Smooth muscle cell (in vitro differentiated cells): ENCODE measurements around the gene KCTD1. TPM values are rescaled to one million over a fixed set of nuclear protein-coding genes. Genes with fewer than 3 reads are reported as not detected.

Experiments used
- DNase-seq: peaks from one replicate; lab custom pipeline; 2025; ENCODE audit not compliant: unreplicated experiment; lab: John Stamatoyannopoulos, UW
- H2AFZ ChIP-seq: fragments of 200-600 bp; sonication (generic); 2 replicates; pipeline ENCODE4 v1.6.0; 2016; ENCODE audit warnings: antibody characterized with exemption, low read depth, mild to moderate bottlenecking
- H3F3A ChIP-seq: fragments of 200-600 bp; sonication (generic); 2 replicates; pipeline ENCODE4 v1.6.0; 2017; ENCODE audit warnings: antibody characterized with exemption, low read depth
- H3K27ac ChIP-seq: fragments of 200-600 bp; sonication (generic); 2 replicates; pipeline ENCODE4 v1.5.1; 2016; ENCODE audit warnings: low read depth, mild to moderate bottlenecking
- H3K27me3 ChIP-seq: fragments of 200-600 bp; sonication (generic); 2 replicates; pipeline ENCODE4 v1.6.1; 2016; ENCODE audit warnings: low read depth, mild to moderate bottlenecking
- H3K36me3 ChIP-seq: fragments of 200-600 bp; sonication (generic); 2 replicates; pipeline ENCODE4 v1.5.1; 2016; ENCODE audit warnings: low read depth
- H3K4me1 ChIP-seq: fragments of 200-600 bp; sonication (generic); 2 replicates; pipeline ENCODE4 v1.5.1; 2016; ENCODE audit warnings: low read depth
- H3K4me2 ChIP-seq: fragments of 200-600 bp; sonication (generic); 2 replicates; pipeline ENCODE4 v1.6.0; 2016; ENCODE audit warnings: mild to moderate bottlenecking
- H3K4me3 ChIP-seq: fragments of 200-600 bp; sonication (generic); 2 replicates; pipeline ENCODE4 v1.5.1; 2016; ENCODE audit warnings: mild to moderate bottlenecking
- H3K79me2 ChIP-seq: fragments of 200-600 bp; sonication (generic); 2 replicates; pipeline ENCODE4 v1.6.0; 2016; ENCODE audit warnings: low read depth, mild to moderate bottlenecking
- H3K9ac ChIP-seq: fragments of 200-600 bp; sonication (generic); 2 replicates; pipeline ENCODE4 v1.6.0; 2016; ENCODE audit warnings: low read depth
- H3K9me3 ChIP-seq: fragments of 200-600 bp; sonication (generic); replicated peaks from 2 replicates; pipeline ENCODE4 v1.5.1; 2016; ENCODE audit warnings: low read depth
- H4K20me1 ChIP-seq: fragments of 200-600 bp; sonication (generic); 2 replicates; pipeline ENCODE4 v1.6.0; 2016; ENCODE audit warnings: low read depth
- WGBS: methylation state at CpG from one replicate; pipeline ENCODE4 v1.1.7; 2016; ENCODE audit warnings: low lambda C conversion rate; 5-methylcytosine and 5-hydroxymethylcytosine counted together
- polyA plus RNA-seq: library from polyadenylated mRNA; unstranded; fragments of >200 nt; fragmentation: Nextera tagmentation; extraction: Ambion mirVana; gene quantifications from 2 replicates; pipeline ENCODE4 v1.2.1, GENCODE V29; 2016
- total RNA-seq: library from RNA; depleted of rRNA; stranded (reverse); fragments of >200 nt; gene quantifications from 2 replicates; pipeline ENCODE4 v1.2.3, GENCODE V29; 2014
- TF ChIP-seq, protein P1 (sequence below): fragments of 200-600 bp; sonication (generic); IDR thresholded peaks from 2 replicates; pipeline ENCODE4 v1.5.1; 2017; ENCODE audit warnings: borderline replicate concordance, mild to moderate bottlenecking, antibody characterized with exemption; ENCODE audit not compliant: insufficient read depth, poor library complexity, severe bottlenecking

KCTD1 gene
- total and polyA plus RNA-seq, 2 experiments from 2014 or later: 2.3 to 11.4 TPM

DNA sequence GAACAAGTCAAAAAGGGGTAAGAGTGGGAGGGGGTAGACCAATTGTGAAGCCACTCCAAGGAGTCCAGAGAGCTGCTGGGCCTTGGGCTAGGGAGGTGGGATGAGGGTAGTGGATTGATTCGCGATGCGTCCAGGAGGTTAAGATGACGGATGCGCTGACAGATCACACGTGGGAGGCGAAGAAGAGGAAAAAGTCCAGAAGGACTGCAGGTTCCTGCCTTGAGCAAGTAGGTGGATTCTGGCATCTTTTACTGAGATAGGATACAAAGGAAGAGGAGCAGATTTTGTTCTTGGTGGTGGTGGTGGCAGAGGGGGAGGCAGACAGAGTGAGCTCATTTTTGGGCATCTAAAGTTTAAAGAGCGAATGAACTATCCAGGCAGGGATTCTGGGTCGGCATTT, 76.5 kb downstream of the KCTD1 start:
- Histone ChIP-seq H3K4me3 (no peak overlapping the region), H3K4me1 (no peaks in the 10 kb centered on the region), H3K9me3 (no peaks in the 10 kb centered on the region), H3K36me3 (no peaks in the 10 kb centered on the region), H3K27me3 (no peaks in the 10 kb centered on the region), H3K79me2 (no peaks in the 10 kb centered on the region), H4K20me1 (no peaks in the 10 kb centered on the region), H3K4me2 (no peak overlapping the region), H2AFZ (no peak overlapping the region), H3K9ac (no peak overlapping the region), H3F3A (no peaks in the 10 kb centered on the region), H3K27ac (no peak overlapping the region)
- TF ChIP-seq, protein P1, sequence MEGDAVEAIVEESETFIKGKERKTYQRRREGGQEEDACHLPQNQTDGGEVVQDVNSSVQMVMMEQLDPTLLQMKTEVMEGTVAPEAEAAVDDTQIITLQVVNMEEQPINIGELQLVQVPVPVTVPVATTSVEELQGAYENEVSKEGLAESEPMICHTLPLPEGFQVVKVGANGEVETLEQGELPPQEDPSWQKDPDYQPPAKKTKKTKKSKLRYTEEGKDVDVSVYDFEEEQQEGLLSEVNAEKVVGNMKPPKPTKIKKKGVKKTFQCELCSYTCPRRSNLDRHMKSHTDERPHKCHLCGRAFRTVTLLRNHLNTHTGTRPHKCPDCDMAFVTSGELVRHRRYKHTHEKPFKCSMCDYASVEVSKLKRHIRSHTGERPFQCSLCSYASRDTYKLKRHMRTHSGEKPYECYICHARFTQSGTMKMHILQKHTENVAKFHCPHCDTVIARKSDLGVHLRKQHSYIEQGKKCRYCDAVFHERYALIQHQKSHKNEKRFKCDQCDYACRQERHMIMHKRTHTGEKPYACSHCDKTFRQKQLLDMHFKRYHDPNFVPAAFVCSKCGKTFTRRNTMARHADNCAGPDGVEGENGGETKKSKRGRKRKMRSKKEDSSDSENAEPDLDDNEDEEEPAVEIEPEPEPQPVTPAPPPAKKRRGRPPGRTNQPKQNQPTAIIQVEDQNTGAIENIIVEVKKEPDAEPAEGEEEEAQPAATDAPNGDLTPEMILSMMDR: no peak
- no peak for DNase-seq
- WGBS: 91% methylated on average over 9 of the region's 9 CpGs

- H3K9ac ChIP-seq: no peak overlapping the region
- no peaks in the 10 kb centered on the region for H3K79me2 ChIP-seq
- no peak for DNase-seq
- 57% methylated on average over 9 of the region's 9 CpGs for WGBS
- no peak overlapping the region for H2AFZ ChIP-seq
- H3F3A ChIP-seq: no peaks in the 10 kb centered on the region
- no peaks in the 10 kb centered on the region for H3K9me3 ChIP-seq
- H3K27me3 ChIP-seq: no peaks in the 10 kb centered on the region
- H3K36me3 ChIP-seq: no peaks in the 10 kb centered on the region
- H3K4me1 ChIP-seq: no peaks in the 10 kb centered on the region
- TF ChIP-seq, protein P1: no peak
- H3K27ac ChIP-seq: no peak overlapping the region
- H3K4me2 ChIP-seq: no peak overlapping the region
- no peaks in the 10 kb centered on the region for H4K20me1 ChIP-seq
- no peak overlapping the region for H3K4me3 ChIP-seq
Observed at GRCh38 chr18:26471027-26471426, 77.3 kb downstream of the KCTD1 start.

GRCh38 chr18:26470011-26470637, 78.2 kb downstream of the KCTD1 start:
- H3K27ac ChIP-seq: no peak overlapping the region
- H3K9me3 ChIP-seq: no peaks in the 10 kb centered on the region
- no peak overlapping the region for H3K9ac ChIP-seq
- H3F3A ChIP-seq: no peaks in the 10 kb centered on the region
- H3K4me3 ChIP-seq: no peak overlapping the region
- H3K4me1 ChIP-seq: no peaks in the 10 kb centered on the region
- H3K4me2 ChIP-seq: no peak overlapping the region
- H3K27me3 ChIP-seq: no peaks in the 10 kb centered on the region
- TF ChIP-seq, protein P1: no peak
- no peaks in the 10 kb centered on the region for H4K20me1 ChIP-seq
- 80% methylated on average over 10 of the region's 10 CpGs for WGBS
- H3K79me2 ChIP-seq: no peaks in the 10 kb centered on the region
- no peaks in the 10 kb centered on the region for H3K36me3 ChIP-seq
- H2AFZ ChIP-seq: no peak overlapping the region
- DNase-seq: no peak

- Histone ChIP-seq H2AFZ (no peak overlapping the region), H3K4me3 (no peak overlapping the region), H3F3A (no peaks in the 10 kb centered on the region), H3K4me1 (no peaks in the 10 kb centered on the region), H3K9ac (no peak overlapping the region), H4K20me1 (no peaks in the 10 kb centered on the region), H3K27me3 (no peaks in the 10 kb centered on the region), H3K36me3 (no peaks in the 10 kb centered on the region), H3K4me2 (no peak overlapping the region), H3K79me2 (no peaks in the 10 kb centered on the region), H3K9me3 (no peaks in the 10 kb centered on the region), H3K27ac (no peak overlapping the region)
- no peak for DNase-seq
- 39% methylated on average over 4 of the region's 4 CpGs for WGBS
- TF ChIP-seq, protein P1: peak; percentile 40
Observed at GRCh38 chr18:26468931-26469340, 79.4 kb downstream of the KCTD1 start.
